Suprapubic skin (tissue), 4 donors: ENCODE data around the gene ANO2. TPM values are rescaled to one million over a fixed set of nuclear protein-coding genes. Genes with fewer than 3 reads are reported as not detected.

Experiments used
- DNase-seq, 2 donors: peaks; one replicate each; pipeline ENCODE4 v3.0.0-alpha.2; 2019; ENCODE audit warnings: low spot score in 2 of 2
- H3K27ac ChIP-seq: fragments of 200-600 bp; sonication (generic); one replicate; pipeline ENCODE4 v1.5.1; 2019
- H3K27me3 ChIP-seq: fragments of 200-600 bp; sonication (generic); one replicate; pipeline ENCODE4 v1.5.1; 2019
- H3K36me3 ChIP-seq: fragments of 200-600 bp; sonication (generic); one replicate; pipeline ENCODE4 v1.5.1; 2019
- H3K4me1 ChIP-seq: fragments of 200-600 bp; sonication (generic); one replicate; pipeline ENCODE4 v1.5.1; 2019
- H3K4me3 ChIP-seq: fragments of 200-600 bp; sonication (generic); one replicate; pipeline ENCODE4 v1.5.1; 2019; ENCODE audit warnings: mild to moderate bottlenecking
- H3K9me3 ChIP-seq: fragments of 200-600 bp; sonication (generic); one replicate; pipeline ENCODE4 v1.5.1; 2019
- EP300 ChIP-seq: sonication (generic); formaldehyde crosslinking; IDR thresholded peaks from one replicate; pipeline ENCODE4 v1.6.1; 2017; ENCODE audit warnings: antibody characterized with exemption
- POLR2A ChIP-seq, 2 donors: fragments of 450-650 bp; IDR thresholded peaks; one replicate each; pipeline ENCODE4 v1.6.1; 2017; ENCODE audit warnings: antibody characterized with exemption in 2 of 2, mild to moderate bottlenecking in 2 of 2, moderate library complexity in 2 of 2
- POLR2AphosphoS5 ChIP-seq, 3 donors: sonication (generic); formaldehyde crosslinking; IDR thresholded peaks; one replicate each; pipeline ENCODE4 v1.6.1; 2017; ENCODE audit warnings: antibody characterized with exemption in 3 of 3
- WGBS: methylation state at CpG from one replicate; pipeline ENCODE4 v1.1.5; 2018; 5-methylcytosine and 5-hydroxymethylcytosine counted together
- total RNA-seq, 4 donors: library from RNA; depleted of rRNA; stranded (reverse); fragments of >200 nt; gene quantifications; one replicate each; pipeline ENCODE4 v1.1.0, GENCODE V29; 2016
- TF ChIP-seq, protein P1 (sequence below), 2 donors: fragments of 200-600 bp in 1 of 2; fragments of 450-650 bp in 1 of 2; sonication (generic) in 1 of 2; IDR thresholded peaks; one replicate each; pipeline ENCODE4 v1.5.1; 2016 to 2019; ENCODE audit warnings: antibody characterized with exemption in 2 of 2, mild to moderate bottlenecking in 1 of 2, moderate library complexity in 1 of 2

Gene ANO2
- total RNA-seq, 4 donors from 2014 or later, result 1.1 to 9.7 (median 2.0) TPM

DNA sequence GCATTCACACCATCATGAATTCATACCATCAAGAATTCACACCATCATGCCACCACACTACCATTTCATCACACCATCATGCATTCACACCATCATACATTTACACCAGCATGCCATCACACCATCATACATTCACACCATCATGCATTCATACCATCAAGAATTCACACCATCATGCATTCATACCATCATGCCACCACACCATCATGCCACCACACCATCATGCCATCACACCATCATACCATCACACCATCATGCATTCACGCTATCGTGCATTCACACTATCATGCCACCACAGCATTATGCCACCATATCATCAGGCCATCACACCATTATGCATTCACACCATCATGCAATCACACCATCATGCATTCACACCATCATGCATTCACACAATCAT, 79.7 kb downstream of the ANO2 start:
- Histone ChIP-seq H3K36me3 (no peaks in the 10 kb centered on the region), H3K4me3 (no peak overlapping the region), H3K9me3 (no peaks in the 10 kb centered on the region), H3K27ac (no peak overlapping the region), H3K27me3 (peaks cover 6% of the 10 kb centered on the region), H3K4me1 (no peaks in the 10 kb centered on the region)
- 100% methylated on average over 2 of the region's 2 CpGs for WGBS
- DNase-seq, result no peak
- TF ChIP-seq EP300, result no peak

DNA sequence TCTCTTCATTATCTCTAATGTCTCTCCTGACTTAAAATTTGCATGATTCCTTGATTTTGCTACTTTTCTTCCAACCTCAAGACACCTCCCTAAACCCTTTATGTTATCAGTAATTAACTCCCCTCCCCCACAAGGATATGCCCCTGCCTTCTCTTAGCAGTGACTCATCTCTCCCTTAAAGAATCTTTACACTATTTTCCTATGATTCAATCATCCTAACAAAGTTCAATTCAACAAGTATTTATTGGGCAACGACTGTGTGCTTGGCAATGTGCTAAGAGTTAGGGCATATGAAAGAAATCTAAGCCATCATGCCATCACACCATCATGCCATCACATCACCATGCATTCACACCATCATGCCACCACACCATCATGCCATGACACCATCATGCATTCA, 80.1 kb downstream of the ANO2 start:
- no peaks in the 10 kb centered on the region for H3K36me3 ChIP-seq
- H3K9me3 ChIP-seq, result no peaks in the 10 kb centered on the region
- no peak for DNase-seq
- WGBS, result 59% methylated on average over 1 of the region's 1 CpG
- no peaks in the 10 kb centered on the region for H3K4me1 ChIP-seq
- TF ChIP-seq, protein P1, sequence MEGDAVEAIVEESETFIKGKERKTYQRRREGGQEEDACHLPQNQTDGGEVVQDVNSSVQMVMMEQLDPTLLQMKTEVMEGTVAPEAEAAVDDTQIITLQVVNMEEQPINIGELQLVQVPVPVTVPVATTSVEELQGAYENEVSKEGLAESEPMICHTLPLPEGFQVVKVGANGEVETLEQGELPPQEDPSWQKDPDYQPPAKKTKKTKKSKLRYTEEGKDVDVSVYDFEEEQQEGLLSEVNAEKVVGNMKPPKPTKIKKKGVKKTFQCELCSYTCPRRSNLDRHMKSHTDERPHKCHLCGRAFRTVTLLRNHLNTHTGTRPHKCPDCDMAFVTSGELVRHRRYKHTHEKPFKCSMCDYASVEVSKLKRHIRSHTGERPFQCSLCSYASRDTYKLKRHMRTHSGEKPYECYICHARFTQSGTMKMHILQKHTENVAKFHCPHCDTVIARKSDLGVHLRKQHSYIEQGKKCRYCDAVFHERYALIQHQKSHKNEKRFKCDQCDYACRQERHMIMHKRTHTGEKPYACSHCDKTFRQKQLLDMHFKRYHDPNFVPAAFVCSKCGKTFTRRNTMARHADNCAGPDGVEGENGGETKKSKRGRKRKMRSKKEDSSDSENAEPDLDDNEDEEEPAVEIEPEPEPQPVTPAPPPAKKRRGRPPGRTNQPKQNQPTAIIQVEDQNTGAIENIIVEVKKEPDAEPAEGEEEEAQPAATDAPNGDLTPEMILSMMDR (IDR thresholded peaks at IDR 0.05), result no peak
- TF ChIP-seq POLR2A (IDR thresholded peaks at IDR 0.05) (no peak), POLR2AphosphoS5 (IDR thresholded peaks at IDR 0.05) (no peak), EP300 (no peak)
- H3K4me3 ChIP-seq, result no peak overlapping the region
- H3K27me3 ChIP-seq, result peaks cover 6% of the 10 kb centered on the region
- H3K27ac ChIP-seq, result no peak overlapping the region

DNA sequence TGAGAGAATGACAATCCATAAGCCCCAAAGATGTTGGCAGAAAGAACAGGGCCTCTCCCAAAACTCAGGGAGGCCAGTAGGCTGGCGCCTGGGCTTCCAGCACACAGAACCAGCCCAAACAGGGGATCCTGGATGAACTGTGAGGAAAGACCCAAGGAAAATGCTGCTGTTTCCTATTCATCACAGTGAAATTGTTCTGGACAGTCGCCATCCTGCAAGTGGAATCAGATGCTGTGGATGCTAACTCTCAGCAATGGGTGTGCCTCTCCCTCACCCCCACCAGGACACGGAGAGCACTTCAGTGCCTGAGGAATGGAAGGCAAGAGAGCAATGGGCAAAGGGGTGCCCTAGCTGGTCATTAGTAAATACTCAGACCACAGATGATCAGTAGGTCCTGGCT, 80.8 kb downstream of the ANO2 start:
- no peak overlapping the region for H3K27ac ChIP-seq
- peaks cover 6% of the 10 kb centered on the region for H3K27me3 ChIP-seq
- DNase-seq, result no peak
- 62% methylated on average over 3 of the region's 3 CpGs for WGBS
- TF ChIP-seq, protein P1 (IDR thresholded peaks at IDR 0.05), result no peak
- no peak for TF ChIP-seq POLR2AphosphoS5 (IDR thresholded peaks at IDR 0.05)
- no peak for TF ChIP-seq EP300
- TF ChIP-seq POLR2A (IDR thresholded peaks at IDR 0.05), result no peak
- no peak overlapping the region for H3K4me3 ChIP-seq
- H3K36me3 ChIP-seq, result no peaks in the 10 kb centered on the region
- H3K9me3 ChIP-seq, result no peaks in the 10 kb centered on the region
- H3K4me1 ChIP-seq, result no peaks in the 10 kb centered on the region

DNA sequence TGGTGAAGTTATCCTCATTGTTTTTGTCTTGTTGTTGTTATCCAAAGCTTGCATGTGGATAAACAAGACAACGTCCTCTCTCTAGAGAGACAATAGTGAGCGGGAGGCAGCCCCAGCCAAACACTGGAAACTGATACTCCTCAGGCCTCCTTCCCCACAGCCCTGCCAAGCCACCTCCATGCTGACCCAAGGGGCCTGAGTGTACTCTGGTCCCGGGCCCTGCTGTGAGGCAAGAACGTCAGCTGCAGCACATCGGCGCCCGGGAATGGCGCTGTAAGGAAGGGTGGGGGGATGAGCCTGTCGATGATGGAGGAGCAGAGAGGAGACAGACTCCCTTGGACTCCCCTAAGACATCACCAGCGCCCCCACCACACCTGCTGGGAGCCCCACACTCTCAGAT, 83.6 kb downstream of the ANO2 start:
- WGBS, result 94% methylated on average over 10 of the region's 10 CpGs
- DNase-seq, result no peak
- Histone ChIP-seq H3K4me3 (no peak overlapping the region), H3K4me1 (no peaks in the 10 kb centered on the region), H3K36me3 (no peaks in the 10 kb centered on the region), H3K27ac (no peak overlapping the region), H3K9me3 (no peaks in the 10 kb centered on the region), H3K27me3 (peaks cover 10% of the 10 kb centered on the region)
- no peak for TF ChIP-seq POLR2AphosphoS5 (IDR thresholded peaks at IDR 0.05)
- no peak for TF ChIP-seq POLR2A (IDR thresholded peaks at IDR 0.05)
- TF ChIP-seq, protein P1 (IDR thresholded peaks at IDR 0.05), result no peak
- no peak for TF ChIP-seq EP300

DNA sequence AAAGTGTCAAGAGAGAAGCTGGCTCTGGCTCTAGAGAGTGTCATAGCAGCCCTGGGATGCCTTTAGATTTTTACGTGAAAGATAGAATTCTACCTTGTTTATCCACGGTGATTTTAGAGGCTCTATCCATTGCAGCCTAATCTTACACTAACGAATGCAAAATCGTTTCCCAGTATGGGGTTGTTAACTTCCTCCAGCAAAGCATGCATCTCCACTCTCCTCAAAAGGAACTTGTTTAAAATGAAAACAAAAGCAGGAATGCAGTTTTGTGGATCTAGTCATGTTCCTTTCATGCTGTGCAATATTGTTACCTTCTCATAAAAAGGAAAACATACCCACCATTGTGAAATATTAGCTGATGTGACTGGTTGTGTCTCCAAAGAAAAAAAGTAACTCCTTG, 88.4 kb downstream of the ANO2 start:
- no peak for DNase-seq
- Histone ChIP-seq H3K4me1 (no peaks in the 10 kb centered on the region), H3K9me3 (no peaks in the 10 kb centered on the region), H3K4me3 (no peak overlapping the region), H3K36me3 (no peaks in the 10 kb centered on the region), H3K27me3 (peaks cover 17% of the 10 kb centered on the region), H3K27ac (no peak overlapping the region)
- WGBS, result 49% methylated on average over 4 of the region's 4 CpGs
- TF ChIP-seq, protein P1 (IDR thresholded peaks at IDR 0.05), result no peak

DNA sequence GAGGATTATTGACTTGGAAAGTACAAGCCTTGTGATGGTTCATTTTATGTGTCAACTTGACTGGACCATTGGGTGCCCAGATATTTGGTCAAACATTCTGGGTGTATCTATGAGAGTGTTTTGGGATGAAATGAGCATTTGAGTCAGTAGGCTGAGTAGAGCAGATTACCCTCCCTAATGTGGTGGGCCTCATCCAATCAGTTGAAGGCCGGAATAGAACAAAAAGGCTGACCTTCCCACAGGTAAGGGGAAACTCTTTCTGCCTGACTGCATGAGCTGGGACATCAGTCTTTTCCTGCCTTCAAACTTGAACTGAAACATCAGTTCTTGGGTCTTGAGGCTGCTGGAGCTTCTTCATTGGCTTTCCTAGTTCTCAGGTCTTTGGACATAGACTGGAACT, 98.1 kb downstream of the ANO2 start:
- H3K4me3 ChIP-seq, result no peak overlapping the region
- no peaks in the 10 kb centered on the region for H3K4me1 ChIP-seq
- WGBS, result 100% methylated on average over 1 of the region's 1 CpG
- TF ChIP-seq POLR2A (IDR thresholded peaks at IDR 0.05) (no peak), EP300 (no peak), POLR2AphosphoS5 (IDR thresholded peaks at IDR 0.05) (no peak)
- TF ChIP-seq, protein P1 (IDR thresholded peaks at IDR 0.05), result no peak
- DNase-seq, result no peak
- no peak overlapping the region for H3K27ac ChIP-seq
- no peaks in the 10 kb centered on the region for H3K9me3 ChIP-seq
- H3K36me3 ChIP-seq, result no peaks in the 10 kb centered on the region
- H3K27me3 ChIP-seq, result no peaks in the 10 kb centered on the region
